ENCODE results near the gene FAM228B.
"Not testable (repeated sequence)": the region's sequence is repeated elsewhere in the genome, so short reads cannot be mapped to it uniquely, and the experiment has no call there.

FAM228B gene

DNA sequence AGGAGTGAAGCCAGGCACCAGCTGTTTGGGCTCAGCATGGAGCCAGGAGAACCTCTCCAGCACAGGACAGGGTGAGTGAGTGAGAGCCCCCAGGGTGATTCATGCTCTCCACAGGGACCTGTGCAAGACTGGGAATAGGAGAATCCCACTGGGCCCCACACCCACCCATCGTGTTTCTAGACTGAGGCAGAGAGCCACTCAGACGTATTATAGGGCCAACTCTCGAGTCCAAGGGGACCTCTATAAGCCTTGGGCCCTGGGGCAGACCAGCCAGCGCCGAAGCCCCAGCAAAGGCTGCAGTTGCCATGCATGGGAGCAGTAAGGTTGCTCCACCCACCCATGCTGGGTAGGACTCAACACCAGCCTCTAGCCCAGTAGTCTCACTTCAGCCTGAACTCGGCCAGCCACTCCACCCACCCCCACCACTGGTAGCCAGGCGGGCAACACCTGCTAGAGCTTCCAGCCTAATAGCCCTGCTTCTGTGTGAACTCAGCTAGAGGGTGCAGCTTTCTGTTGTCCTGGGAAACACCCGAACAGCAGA lies 19.1 kb upstream of the FAM228B start:
- no peak for DNase-seq

DNA sequence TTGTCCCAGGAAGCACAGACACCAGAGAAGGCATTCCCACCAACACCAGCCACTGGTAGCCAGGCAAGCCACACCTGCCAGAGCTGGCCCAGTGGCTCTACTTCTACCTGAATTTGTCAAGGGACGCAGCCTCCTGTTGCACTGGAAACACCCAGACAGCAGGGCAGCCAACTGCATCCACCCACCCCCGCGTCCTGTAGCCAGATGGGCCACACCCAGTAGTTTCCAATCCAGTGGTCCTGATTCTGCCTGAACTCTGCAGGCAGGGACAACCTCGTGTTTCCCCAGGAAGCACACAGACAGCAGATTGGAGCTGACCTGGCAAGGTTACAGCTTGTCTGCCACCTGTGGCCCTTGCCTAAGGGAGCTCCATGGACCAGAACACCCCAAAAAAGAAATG lies 18.4 kb upstream of the FAM228B start:
- no peak for DNase-seq

DNA sequence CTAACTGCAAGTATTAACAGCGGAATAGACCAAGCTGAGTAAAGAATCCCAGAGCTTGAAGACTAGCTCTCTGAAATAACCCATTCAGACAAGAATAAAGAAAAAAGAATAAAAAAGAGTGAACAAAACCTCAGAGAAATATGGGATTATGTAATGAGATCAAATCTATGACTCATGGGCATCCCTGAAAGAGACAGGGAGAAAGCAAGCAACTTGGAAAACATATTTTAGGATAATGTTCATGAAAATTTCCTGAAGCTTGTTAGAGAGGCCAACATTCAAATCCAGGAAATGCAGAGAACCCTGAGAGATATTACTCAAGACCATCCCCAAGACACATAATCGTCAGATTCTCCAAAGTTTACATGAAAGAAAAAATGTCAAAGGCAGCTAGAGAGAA lies 17.5 kb upstream of the FAM228B start:
- DNase-seq, result no peak

DNA sequence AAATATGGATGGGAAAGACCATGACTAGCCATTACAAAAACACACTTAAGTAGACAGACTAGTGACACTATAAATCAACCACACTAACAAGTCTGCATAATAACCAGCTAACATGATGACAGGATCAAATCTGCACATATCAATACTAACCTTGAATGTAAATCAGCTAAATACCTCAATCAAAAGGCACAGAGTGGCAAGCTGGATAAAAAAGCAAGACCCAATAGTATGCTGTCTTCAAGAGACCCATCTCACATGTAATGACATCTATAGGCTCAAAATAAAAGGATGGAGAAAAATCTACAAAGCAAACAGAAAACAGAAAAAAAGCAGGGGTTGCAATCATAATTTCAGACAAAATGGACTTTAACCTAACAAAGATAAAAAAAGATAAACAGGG lies 16.5 kb upstream of the FAM228B start:
- DNase-seq, result no peak

DNA sequence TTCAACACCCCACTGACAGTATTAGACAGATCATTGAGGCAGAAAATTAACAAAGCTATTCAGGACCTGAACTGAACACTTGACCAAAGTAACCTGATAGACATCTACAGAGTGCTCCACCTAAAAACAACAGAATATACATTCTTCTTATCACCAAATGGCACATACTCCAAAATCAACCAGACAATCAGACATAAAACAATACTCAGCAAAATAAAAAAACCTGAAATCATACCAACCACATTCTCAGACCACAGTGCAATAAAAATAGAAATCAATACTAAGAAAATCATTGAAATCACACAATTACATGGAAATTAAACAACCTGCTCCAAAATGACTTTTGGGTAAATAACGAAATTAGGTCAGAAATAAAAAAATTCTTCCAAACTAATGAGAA lies 15.9 kb upstream of the FAM228B start:
- no peak for DNase-seq

DNA sequence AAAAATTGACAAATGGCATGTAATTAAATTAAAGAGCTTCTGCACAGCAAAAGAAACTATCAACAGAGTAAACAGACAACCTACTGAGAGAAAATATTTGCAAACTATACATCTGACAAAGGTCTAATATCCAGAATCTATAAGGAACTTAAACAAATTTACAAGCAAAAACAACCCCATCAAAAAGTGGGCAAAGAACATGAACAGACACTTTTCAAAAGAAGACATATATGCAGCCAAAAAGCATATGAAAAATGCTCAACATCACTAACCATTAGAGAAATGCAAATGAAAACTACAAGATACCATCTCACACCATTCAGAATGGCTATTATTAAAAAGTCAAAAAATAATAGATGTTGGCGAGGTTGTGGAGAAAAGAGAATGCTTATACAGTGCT lies 13.8 kb upstream of the FAM228B start:
- not testable (repeated sequence) for DNase-seq

DNA sequence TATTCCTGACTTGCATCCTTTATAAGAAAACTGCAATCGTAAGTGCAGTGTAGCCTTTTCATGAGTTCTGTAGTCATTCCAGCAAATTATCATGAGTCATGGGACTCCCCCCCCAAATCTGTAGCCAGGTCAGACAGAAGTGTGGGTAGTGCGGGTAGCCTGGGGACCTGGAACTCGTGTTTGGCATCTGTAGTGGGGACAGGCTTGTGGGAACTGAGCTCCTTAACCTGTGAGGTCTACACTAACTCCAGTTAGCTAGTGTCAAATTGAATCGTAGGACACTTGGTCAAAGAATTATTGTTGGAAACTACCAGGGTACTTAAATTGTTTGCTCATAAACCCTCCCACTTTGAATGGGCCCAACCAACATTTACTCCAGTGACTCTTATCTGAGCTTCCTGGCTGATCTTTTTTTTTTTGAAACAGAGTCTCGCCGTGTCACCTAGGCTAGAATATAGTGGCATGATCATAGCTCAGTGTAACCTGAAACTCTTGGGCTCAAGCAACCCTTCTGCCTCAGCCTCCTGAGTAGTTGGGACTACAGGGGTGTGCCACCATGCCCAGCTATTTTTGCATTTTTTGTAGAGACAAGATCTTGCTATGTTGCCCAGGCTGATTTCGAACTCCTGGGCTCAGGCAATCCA lies 12.5 kb upstream of the FAM228B start:
- no peak for DNase-seq

DNA sequence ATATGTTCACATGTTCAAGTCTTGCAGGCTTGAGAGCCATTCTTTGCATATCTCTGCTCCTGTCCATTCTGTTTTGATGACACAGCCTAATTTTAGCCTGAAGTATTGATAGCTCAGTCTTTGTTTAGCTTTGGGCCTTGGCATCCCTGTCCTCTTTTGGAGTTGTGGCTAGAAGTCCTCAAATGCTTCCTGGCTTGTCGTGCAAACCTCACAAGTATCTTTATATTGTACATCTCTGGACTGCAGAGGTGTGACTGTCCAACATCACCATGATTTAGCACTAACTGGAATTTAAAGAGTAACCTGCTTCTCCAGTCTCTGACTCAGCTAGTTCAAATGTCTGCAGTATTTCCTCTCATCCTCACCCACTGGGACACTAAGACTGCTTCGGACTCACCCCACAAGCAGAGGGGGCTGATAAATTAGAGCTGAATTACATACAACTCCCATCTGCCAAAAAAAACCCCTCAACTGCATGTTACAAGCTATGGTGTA lies 11.8 kb upstream of the FAM228B start:
- no peak for DNase-seq

DNA sequence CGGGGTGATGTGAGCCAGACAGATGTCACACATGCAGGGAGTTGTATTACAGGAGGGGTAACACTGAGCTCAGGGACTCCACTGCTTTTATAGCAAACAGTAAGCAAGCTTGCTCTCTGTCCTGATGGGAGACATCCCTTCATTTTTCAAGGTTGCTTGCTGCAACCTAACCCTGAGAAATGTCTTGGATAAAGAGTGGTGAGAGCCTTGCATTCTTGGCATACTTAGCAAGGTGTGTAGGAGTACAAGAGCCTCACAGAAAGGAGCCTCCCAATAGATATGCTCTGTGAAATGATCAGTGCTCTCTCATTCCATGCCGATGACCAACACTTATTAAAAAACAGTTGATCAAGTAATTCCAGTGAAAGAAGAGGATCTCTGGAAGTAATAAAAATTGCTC lies 8.2 kb upstream of the FAM228B start:
- no peak for DNase-seq

DNA sequence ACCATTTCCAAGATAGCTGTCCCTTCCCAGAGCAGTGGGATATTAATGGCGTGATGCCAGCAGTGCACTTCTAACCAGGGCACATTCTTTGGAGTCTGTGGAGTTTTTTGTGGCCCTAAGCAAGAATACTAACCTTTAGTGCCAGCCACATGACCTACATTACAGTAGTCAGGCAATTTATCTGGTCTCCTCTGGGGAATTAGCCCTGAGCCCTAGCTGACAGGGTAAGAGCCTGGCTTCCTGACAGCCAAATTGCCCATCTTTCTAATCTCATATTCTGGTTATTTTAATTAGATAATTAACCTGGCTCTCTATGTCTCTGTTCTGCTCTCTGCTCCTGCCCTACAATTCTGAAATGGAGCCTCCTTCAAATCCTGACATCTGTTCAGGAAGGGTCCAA lies 5.4 kb upstream of the FAM228B start:
- no peak for DNase-seq

DNA sequence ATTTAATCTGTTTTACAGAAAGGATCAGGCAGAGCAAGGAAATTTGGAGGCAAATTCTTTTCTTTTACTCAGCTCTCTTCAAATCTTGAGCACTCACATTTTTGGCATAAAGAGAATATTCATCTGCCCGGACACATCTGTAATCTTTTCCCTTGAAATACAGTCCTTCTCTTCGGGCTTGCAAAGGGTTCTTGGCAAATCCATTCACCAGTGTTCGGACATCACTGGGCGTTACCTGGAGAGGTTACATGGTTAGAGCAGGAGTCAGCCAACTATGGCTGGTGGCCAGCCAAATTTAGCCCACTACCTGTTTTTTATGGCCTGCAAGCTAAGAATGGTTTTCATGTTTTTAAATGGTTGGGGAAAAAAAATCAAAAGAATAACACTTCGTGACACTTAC lies 2.2 kb upstream of the FAM228B start:
- DNase-seq, result no peak

DNA sequence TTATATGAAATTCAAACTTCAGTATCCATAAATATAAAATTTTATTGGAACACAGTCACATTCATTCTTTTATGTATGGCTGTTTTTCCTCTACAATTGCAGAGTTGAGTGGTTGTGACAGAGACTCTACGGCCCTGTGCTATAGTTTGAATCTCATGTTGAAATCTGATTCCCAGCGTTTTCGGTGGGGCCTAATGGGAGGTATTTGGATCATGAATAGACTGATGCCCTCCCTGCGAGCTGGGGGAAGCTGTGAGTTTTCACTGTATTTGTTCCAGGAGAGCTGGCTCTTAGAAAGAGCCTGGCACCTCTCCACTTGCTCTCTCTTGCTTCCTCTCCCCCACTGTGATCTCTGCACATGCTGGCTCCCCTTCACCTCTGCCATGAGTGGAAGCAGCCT lies 1.8 kb upstream of the FAM228B start:
- peak; percentile 84 for DNase-seq

DNA sequence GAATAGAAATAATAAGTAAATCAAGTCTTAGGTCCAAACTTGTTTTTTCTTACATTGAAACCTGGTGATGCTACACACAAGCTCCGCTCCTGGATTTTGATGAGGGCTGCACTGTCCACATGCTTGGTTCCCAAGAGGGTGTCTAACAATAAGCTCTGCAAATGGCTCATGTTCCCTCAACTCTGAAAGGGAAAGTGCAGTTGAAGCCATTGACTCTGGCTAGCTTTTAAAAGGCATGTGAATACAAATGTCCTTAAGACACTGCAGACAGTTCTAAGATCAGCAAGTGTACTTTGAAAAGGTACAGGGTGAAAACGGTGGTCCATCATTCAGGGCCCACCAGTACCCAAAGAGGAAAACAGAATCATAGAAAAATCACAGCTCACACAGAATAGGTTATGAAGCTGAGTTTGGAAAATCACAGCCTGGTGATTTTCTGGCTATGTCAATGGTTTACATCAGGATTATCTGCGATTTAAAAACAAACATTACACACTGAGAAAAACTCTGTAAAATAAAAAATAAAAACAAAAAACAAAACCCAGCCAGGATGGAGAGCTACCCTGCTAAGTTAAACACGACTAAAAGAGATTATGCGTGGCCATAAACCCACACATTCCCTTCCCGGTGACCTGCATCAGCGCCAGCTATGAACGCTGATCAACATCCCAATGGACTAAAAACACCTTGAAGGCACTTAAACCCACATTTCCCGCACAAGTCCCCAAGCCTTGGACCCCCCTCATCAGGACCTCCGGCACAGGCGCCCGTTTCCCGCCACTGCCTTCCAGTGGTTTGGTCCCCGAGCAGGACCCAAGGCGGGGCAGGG lies 689 bp upstream of the FAM228B start:
- peak; percentile 25 for DNase-seq

DNA sequence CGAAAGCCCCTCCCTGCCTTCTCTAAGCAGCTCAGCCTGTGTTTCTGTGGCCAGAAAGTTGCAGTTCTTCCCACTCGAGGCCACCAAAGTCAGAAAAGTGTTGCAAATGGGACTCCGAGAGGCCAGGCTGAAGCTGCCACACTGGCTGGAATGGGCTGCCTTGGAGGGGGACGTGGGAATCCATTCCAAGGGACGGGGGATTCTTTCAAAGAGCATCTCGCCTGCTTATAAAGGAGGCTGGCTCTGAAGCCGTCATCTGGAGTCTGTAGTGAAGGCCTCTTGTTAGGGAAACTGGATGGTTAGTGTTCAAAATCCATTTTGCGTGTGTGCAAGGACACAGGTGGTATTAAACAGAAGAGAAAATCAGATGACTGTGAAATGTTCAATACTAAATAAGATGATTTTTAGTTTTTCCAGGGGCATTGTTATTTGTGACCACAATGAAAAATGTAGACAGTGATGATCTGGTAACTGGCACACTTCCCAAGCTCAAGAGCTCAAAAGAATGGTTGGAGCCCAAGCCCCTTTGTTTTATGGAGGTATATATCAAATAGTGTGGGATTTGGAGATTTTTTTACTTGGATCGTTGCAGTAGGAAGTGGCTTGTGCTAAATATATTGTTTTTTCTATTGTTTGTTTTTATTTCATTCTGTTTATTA lies 782 bp downstream of the FAM228B start:
- peak; percentile 59 for DNase-seq

DNA sequence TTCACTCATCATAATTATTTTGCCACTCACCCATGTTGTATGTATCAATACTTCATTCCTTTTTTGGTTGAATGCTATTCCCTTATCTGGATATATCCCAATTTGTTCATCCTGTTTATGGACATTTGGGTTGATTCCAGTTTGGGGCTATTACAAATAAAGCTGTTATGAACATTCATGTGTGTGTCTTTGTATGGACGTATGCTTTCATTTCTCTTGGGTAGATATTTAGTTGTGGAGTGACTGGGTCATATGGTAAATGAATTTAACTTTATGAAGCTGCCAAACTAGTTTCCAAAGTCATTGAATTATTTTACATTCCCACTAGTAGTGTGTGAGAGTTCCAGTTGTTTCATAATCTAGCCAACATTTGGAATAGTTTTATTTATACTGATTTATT lies 2.7 kb downstream of the FAM228B start:
- no peak for DNase-seq

DNA sequence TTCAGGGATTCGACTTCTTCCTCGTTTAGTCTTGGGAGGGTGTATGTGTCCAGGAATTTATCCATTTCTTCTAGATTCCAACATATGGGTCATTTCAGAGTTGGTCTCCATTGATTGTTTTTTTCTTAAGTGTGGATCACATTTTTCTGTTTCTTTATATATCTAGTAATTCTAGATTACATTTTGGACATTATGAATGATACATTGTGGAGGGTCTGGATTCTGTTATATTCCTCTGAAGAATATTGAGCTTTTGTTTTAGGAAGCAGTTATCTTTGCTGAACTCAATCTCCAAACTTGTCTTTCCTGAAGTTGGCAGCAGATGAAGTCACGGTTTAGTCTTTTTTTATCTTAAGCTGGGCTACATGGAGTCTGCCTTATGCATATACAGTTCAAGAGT lies 9.3 kb downstream of the FAM228B start:
- DNase-seq, result no peak

DNA sequence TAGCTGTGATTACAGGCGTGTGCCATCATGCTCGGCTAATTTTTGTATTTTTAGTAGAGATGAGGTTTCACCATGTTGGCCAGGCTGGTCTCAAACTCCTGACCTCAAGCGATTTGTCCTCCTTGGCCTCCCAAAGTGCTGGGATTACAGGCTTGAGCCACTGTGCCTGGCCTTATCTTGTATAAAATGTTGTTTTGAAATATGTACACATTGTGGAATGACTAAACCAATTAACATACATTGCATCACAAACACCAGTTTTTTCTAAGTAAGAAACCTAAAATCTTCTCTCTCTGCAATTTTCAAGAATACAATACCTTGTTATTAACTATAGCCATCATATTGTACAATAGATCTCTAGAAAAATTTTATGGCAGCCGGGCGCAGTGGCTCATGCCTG lies 17.0 kb downstream of the FAM228B start:
- not testable (repeated sequence) for DNase-seq

DNA sequence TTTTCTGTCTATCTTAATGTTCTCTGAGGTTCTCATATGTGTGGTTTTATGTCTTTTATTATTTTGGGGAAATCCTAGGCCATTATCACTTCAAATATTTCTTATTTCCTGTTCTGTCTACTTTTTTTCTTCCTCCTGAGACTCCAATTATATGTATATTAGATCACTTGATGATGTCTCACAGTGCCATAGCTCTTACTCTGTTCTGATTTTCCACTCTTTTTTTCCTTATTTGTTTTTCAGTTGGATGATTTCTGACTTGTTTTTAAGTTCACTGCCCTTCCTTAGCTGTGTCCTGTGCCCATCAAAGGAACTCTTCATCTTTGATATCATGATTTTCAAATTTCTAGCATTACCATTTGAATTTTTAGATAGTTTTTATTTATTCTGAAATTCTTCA lies 24.1 kb downstream of the FAM228B start:
- no peak for DNase-seq

DNA sequence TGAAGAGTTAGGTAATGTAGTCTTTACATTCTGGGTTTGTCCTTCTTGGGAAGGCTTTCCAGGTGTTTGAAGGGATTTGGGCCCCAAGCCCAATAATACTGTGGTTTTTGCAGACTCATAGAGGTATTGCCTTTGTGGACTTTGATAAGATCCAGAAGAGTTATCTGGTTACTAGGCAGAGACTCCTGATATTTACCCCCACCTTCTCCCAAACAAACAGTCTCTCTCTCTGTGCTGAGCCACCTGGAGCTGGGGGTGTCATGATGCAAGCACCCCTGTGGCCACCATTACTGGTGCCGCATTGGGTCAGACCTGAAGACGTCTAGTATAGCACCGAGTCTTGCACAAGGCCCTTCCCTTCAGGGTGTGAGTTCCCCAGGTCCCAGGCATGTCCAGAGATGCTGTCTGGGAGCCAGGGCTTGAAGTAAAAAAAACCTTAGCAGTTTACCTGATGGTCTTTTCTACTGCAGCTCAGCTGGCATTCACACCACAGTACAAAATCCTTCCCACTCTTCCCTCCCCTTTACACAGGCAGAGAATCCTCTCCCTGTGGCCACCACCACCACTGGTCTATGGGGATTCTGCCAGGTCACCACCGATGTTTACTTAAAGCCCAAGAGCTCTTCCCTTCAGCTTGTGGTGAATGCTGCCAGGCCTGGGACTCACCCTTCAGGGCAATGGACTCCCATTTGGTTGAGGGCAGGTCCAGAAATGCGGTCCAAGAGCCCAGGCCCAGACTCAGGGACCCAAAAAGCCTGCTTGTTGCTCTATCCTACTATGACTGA lies 29.3 kb downstream of the FAM228B start:
- DNase-seq, result no peak

DNA sequence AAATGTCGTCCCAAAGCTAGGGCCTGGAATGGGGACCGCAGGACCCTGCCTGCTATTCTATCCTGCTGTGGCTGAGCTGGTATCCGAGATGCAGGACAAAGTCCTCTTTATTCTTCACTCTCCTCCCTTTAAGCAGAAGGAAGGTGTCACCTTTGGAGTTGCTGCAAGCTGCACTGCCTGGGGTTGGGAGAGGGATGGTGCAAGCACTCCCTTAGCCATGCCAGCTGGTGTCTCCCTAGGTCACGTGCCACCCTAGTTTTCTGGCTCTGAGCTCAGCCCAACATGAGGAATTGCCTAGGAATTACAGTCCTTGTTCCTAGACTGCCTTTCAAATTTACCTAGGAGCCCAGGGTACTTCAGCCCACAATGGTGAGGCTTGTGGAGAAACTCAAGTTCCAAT lies 30.2 kb downstream of the FAM228B start:
- DNase-seq, result no peak

DNA sequence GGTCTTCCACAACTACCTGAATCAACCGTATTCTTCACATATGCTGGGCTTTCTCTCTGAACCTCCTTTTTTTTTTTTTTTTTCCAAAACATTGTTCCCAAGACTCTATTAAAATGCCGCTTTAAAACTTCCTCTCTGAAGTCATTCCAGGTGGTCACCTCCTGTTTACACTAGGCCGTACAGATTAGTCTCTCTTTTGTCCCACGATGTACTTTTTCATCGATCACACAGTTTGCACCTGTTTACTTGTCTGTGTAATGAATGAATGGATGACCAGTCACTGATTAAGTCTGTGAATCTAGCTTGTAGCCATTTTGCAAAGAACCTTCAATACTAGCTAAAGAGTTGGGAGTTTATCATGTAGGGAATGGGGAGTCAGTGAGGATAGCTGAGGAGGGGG lies 34.9 kb downstream of the FAM228B start:
- no peak for DNase-seq

DNA sequence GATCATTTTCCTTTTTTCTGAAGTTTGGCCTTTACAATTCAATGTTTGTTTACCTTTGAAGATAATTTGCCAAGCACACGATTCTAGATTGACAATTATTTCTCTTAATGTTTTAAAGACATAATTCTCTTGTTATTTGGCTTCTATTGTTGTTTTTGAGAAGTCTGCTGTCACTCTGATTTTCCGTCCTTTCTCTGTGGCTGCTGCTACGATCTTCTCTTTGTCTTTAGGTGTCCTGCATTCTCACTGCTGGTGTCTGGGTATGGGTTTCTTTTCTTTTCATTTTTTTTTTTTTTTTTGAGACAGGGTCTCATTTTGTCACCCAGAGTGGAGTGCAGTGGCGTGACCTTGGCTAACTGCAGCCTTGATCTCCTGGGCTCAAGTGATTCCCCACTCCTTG lies 36.4 kb downstream of the FAM228B start:
- DNase-seq, result no peak

DNA sequence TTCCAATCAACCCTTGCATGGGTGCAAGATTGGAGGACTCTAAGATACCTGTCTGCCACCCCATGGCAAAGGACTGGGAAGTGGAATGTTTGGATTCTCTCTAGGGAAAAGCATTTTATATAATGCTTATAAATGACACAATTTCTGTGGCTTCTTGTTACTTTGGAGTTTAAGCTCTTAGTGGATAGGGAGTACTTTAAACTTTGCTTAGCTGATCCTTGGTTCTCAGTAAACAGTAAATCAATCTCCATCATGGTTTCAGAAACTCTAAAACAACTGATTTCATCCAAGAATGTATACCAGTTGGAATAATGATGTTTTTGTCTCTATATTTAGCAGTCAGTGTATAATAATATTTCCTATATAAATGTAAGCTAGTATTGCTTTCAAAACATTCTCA lies 37.5 kb downstream of the FAM228B start:
- DNase-seq, result no peak
